B cell (primary cell): ENCODE measurements around the gene GYG2.

Experiments used
- EZH2 ChIP-seq: IDR thresholded peaks from 2 replicates; pipeline ENCODE4 v1.6.1; 2012; ENCODE audit warnings: borderline replicate concordance, low read depth, mild to moderate bottlenecking, moderate library complexity, low read length; ENCODE audit not compliant: insufficient read depth, poor library complexity, severe bottlenecking
- TF ChIP-seq, protein P1 (sequence below): fragments of 200-600 bp; IDR thresholded peaks from one replicate; pipeline ENCODE4 v1.8.0; 2022; ENCODE audit warnings: antibody characterized with exemption, mild to moderate bottlenecking

DNA sequence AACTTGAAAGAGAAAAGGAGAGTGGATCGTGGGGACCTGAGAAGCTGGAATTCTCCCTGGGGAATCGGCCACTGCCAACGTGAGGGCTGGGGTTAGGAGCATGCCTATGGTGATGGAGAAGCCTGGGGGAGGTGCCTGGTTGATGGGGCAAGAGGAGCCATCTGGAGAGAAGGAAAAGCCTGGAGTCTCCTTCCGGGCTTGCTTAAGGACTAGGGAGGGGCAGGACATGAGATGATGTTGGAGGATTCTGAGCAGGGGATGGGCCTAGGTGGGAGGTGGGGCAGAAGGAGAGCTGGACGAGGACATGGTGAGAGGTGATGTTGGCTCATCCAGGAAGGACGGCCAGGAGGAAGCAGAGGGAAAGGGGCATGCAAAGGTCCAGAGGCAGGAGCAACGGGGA is 35.0 kb upstream of the GYG2 start:
- TF ChIP-seq, protein P1, sequence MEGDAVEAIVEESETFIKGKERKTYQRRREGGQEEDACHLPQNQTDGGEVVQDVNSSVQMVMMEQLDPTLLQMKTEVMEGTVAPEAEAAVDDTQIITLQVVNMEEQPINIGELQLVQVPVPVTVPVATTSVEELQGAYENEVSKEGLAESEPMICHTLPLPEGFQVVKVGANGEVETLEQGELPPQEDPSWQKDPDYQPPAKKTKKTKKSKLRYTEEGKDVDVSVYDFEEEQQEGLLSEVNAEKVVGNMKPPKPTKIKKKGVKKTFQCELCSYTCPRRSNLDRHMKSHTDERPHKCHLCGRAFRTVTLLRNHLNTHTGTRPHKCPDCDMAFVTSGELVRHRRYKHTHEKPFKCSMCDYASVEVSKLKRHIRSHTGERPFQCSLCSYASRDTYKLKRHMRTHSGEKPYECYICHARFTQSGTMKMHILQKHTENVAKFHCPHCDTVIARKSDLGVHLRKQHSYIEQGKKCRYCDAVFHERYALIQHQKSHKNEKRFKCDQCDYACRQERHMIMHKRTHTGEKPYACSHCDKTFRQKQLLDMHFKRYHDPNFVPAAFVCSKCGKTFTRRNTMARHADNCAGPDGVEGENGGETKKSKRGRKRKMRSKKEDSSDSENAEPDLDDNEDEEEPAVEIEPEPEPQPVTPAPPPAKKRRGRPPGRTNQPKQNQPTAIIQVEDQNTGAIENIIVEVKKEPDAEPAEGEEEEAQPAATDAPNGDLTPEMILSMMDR, result no peak
- TF ChIP-seq EZH2, result no peak
